ENCODE results near the gene CAMK4.

DNA sequence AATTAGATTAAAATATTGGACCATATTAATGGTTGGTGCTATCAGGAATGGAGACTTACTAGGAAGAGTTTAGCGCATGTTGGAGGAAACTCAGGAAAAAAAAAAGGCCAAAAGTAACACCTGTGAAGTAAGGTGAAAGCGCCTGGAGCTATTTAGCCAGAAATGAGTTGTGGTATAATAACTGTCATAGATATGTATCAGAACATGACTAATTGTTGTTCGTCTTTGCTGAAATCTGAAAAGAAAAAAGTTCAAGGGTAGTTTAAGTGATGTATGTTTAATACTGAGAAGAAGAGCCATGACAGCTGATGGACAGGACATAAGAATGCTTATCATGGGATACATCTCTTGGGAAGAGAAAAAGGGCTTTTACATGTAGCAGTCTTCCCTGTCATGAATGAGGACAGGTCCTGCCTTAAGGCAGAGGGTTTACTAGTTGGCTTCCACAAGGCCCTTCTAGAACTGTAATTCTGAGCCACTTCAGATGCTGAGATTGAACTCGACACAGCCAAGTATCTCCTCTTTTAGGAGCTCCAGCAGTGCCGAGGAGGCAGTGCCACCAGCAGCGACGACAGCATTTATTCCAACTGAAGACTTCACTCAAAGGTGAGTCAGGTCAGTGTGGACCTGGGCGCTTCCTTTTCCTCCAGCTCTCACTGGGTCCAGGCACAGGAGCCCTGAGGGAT, 940 bp upstream of the CAMK4 start:
- TF ChIP-seq POLR2A (IDR thresholded peaks at IDR 0.05; ENCODE audit: low read depth, low read length) (no peak), POLR2AphosphoS5 (IDR thresholded peaks at IDR 0.05; ENCODE audit: low read depth, low read length) (no peak), TAF1 (IDR thresholded peaks at IDR 0.05; ENCODE audit: low read depth, low read length) (no peak), SPI1 (IDR thresholded peaks at IDR 0.05; ENCODE audit: low read depth, low read length) (no peak), POU2F2 (IDR thresholded peaks at IDR 0.05; ENCODE audit: low read depth, low read length) (no peak)

Measured in GM12891 (cell line).